MM.1S (cell line): ENCODE measurements around the gene NAA35.

Experiments
- DNase-seq: peaks from one replicate; pipeline ENCODE4 v3.0.0-alpha.2; 2015
- H2AFZ ChIP-seq: fragments of 300-600 bp; sonication (generic); 2 replicates; pipeline ENCODE4 v1.6.0; 2016; ENCODE audit warnings: antibody characterized with exemption, low read length
- H3F3A ChIP-seq: fragments of 300-600 bp; sonication (generic); 2 replicates; pipeline ENCODE4 v1.6.1; 2016; ENCODE audit warnings: mild to moderate bottlenecking, antibody characterized with exemption, low read length, moderate library complexity, mixed read lengths; ENCODE audit not compliant: insufficient read depth
- H3K27ac ChIP-seq: fragments of 300-600 bp; sonication (generic); 2 replicates; pipeline ENCODE4 v1.5.1; 2016; ENCODE audit warnings: mild to moderate bottlenecking, low read length
- H3K27me3 ChIP-seq: fragments of 300-600 bp; sonication (generic); replicated peaks from 2 replicates; pipeline ENCODE4 v1.6.0; 2016; ENCODE audit warnings: low read length; ENCODE audit not compliant: insufficient read depth
- H3K36me3 ChIP-seq: fragments of 300-600 bp; sonication (generic); replicated peaks from 2 replicates; pipeline ENCODE4 v1.6.1; 2016; ENCODE audit warnings: mild to moderate bottlenecking, low read length, mixed read lengths; ENCODE audit not compliant: insufficient read depth
- H3K4me1 ChIP-seq: fragments of 300-600 bp; sonication (generic); 2 replicates; pipeline ENCODE4 v1.6.1; 2016; ENCODE audit warnings: low read length, mixed read lengths
- H3K4me2 ChIP-seq: fragments of 300-600 bp; sonication (generic); 2 replicates; pipeline ENCODE4 v1.6.0; 2016; ENCODE audit warnings: low read depth, low read length
- H3K4me3 ChIP-seq: fragments of 300-600 bp; sonication (generic); 2 replicates; pipeline ENCODE4 v1.5.1; 2016; ENCODE audit warnings: low read length, mixed read lengths
- H3K79me2 ChIP-seq: fragments of 300-600 bp; sonication (generic); 2 replicates; pipeline ENCODE4 v1.6.1; 2016; ENCODE audit warnings: mixed run types, low read length, mixed read lengths
- H3K9ac ChIP-seq: fragments of 300-600 bp; sonication (generic); 2 replicates; pipeline ENCODE4 v1.6.1; 2016; ENCODE audit warnings: low read length, mixed read lengths
- H3K9me2 ChIP-seq: fragments of 300-600 bp; sonication (generic); replicated peaks from 2 replicates; pipeline ENCODE4 v1.6.1; 2016; ENCODE audit warnings: mild to moderate bottlenecking, low read length, mixed read lengths; ENCODE audit not compliant: insufficient read depth
- H3K9me3 ChIP-seq: fragments of 300-600 bp; sonication (generic); replicated peaks from 2 replicates; pipeline ENCODE4 v1.6.1; 2016; ENCODE audit warnings: mild to moderate bottlenecking, low read length, mixed read lengths; ENCODE audit not compliant: insufficient read depth
- H4K20me1 ChIP-seq: fragments of 300-600 bp; sonication (generic); 2 replicates; pipeline ENCODE4 v1.6.1; 2016; ENCODE audit warnings: mild to moderate bottlenecking, low read length, moderate library complexity, mixed read lengths; ENCODE audit not compliant: insufficient read depth
- EZH2 ChIP-seq: fragments of 300-600 bp; sonication (generic); optimal IDR thresholded peaks from 2 replicates; pipeline ENCODE3; 2017; ENCODE audit warnings: low read depth, mild to moderate bottlenecking, antibody characterized with exemption, low read length, mixed read lengths
- EZH2phosphoT487 ChIP-seq: fragments of 300-600 bp; sonication (generic); IDR thresholded peaks from 2 replicates; pipeline ENCODE4 v1.6.1; 2018; ENCODE audit warnings: antibody characterized with exemption, low read length
- TF ChIP-seq, protein P1 (sequence below): fragments of 300-600 bp; sonication (generic); IDR thresholded peaks from 2 replicates; pipeline ENCODE4 v1.5.1; 2016; ENCODE audit warnings: antibody characterized with exemption, low read length, mixed read lengths

Gene NAA35

DNA sequence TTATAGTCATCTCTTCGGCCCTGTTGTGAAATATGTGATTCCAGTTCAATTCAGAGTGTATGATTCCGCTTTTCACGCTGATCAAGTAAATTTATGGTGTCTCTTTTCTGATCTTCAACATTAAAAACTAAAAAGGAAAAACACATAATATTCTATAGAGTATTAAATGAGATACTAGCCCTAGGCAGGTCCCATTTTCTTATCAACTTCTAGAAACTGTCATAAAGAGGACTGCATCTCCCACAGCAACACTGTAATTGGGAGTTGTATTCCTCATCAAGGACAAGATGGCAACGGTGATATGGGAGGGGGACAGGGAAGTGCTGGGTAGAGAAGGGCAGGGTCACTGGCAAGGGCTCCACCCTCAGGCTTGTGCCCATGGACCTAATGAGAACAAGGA is 86.8 kb downstream of the NAA35 start:
- Histone ChIP-seq H3K4me3 (no peak overlapping the region), H3K27me3 (no peaks in the 10 kb centered on the region), H3K4me2 (no peak overlapping the region), H3K9me3 (no peaks in the 10 kb centered on the region), H3K9ac (no peak overlapping the region), H3K36me3 (peaks cover 3% of the 10 kb centered on the region; the same call in 1 of the 2 replicates), H3K9me2 (no peaks in the 10 kb centered on the region), H3K27ac (no peak overlapping the region), H3K79me2 (no peaks in the 10 kb centered on the region), H4K20me1 (no peaks in the 10 kb centered on the region), H2AFZ (no peak overlapping the region), H3F3A (no peaks in the 10 kb centered on the region), H3K4me1 (no peaks in the 10 kb centered on the region; the same call in 1 of the 2 replicates)
- no peak for DNase-seq
- TF ChIP-seq, protein P1, sequence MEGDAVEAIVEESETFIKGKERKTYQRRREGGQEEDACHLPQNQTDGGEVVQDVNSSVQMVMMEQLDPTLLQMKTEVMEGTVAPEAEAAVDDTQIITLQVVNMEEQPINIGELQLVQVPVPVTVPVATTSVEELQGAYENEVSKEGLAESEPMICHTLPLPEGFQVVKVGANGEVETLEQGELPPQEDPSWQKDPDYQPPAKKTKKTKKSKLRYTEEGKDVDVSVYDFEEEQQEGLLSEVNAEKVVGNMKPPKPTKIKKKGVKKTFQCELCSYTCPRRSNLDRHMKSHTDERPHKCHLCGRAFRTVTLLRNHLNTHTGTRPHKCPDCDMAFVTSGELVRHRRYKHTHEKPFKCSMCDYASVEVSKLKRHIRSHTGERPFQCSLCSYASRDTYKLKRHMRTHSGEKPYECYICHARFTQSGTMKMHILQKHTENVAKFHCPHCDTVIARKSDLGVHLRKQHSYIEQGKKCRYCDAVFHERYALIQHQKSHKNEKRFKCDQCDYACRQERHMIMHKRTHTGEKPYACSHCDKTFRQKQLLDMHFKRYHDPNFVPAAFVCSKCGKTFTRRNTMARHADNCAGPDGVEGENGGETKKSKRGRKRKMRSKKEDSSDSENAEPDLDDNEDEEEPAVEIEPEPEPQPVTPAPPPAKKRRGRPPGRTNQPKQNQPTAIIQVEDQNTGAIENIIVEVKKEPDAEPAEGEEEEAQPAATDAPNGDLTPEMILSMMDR, result no peak
- TF ChIP-seq EZH2 (no peak), EZH2phosphoT487 (no peak)

DNA sequence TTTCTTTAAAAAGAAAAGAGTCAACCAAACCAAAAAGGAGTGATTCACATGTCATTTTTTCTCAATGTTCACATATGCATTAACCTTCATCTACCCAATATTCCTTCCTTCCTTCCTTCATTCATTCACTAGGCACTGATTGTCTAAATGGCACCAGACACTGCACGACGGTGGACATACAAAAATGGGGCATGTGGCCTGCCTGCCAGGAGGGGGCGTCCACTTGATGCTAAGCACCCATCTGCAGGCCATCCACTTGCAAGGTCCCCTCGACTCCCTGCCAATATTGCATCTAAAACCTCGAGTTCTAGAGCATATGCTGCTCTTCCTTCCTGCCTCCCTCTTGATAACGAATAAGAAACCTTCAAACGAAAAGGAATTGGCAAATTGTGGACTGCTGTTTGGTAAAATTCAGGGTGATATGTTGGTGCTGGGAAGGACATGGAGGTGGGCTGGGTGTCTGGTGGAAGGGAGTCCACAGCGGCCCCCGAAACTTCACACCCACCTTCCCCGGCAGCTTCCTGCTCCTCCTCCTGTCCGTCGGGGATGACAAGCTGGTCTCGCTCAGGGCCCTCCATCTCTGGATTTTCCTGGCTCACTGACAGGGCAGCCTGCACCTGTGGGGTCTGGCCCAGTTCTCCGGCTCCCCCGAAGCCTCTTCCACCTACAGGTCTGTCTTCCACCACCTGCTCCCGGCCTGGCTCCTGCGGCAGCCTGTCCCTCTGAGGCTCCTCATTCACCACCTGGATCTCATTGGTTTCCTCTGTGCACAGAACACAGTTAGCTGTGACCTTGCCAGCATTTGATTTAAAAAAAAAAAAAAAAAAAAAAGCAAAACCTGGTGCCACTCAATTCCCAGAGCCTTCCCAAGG is 94.2 kb downstream of the NAA35 start:
- no peaks in the 10 kb centered on the region for H3K79me2 ChIP-seq
- no peaks in the 10 kb centered on the region for H3K9me2 ChIP-seq
- TF ChIP-seq EZH2, result no peak
- TF ChIP-seq, protein P1, result peak; percentile 41
- H3K36me3 ChIP-seq, result no peaks in the 10 kb centered on the region
- peak; percentile 27 for DNase-seq
- H3K9ac ChIP-seq, result no peak overlapping the region
- no peaks in the 10 kb centered on the region for H4K20me1 ChIP-seq
- no peaks in the 10 kb centered on the region for H3F3A ChIP-seq
- H3K4me1 ChIP-seq, result no peaks in the 10 kb centered on the region
- no peaks in the 10 kb centered on the region for H3K9me3 ChIP-seq
- no peak overlapping the region for H3K4me2 ChIP-seq
- H2AFZ ChIP-seq, result no peak overlapping the region
- H3K27ac ChIP-seq, result no peak overlapping the region
- no peak overlapping the region for H3K4me3 ChIP-seq
- no peaks in the 10 kb centered on the region for H3K27me3 ChIP-seq

DNA sequence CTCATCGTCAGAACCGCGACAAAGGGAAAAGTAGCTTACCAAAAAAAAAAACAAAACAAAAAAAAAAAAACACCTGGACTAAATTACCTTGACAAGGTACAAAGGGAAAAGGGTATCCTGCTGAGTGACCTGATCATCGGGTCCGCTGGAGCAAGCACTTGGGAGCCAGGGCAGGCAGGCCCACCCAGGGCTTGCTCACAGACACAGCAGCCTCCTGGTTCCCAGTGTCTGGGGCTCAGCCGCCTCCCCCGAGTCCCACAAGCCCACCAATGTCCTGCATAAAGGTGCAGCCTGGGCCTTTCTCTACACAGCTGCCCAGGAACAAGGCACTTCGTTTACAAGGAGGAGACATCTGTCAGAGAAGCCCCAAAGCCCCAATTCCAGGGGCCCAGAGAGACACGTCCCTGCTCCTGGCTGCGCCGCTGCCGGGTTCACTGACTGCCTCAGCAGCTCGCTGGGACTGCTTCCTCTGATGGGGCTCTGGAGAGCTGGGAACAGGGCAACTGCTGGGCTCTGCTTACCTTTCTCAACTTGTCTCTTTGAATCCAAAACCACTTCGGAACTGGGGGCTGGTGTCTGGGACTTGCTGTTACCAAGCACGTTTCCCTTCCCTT is 95.0 kb downstream of the NAA35 start:
- H3K36me3 ChIP-seq, result no peaks in the 10 kb centered on the region
- no peaks in the 10 kb centered on the region for H4K20me1 ChIP-seq
- no peaks in the 10 kb centered on the region for H3K27me3 ChIP-seq
- no peak overlapping the region for H2AFZ ChIP-seq
- no peak for TF ChIP-seq EZH2phosphoT487
- TF ChIP-seq, protein P1, result no peak
- TF ChIP-seq EZH2, result no peak
- no peaks in the 10 kb centered on the region for H3K9me2 ChIP-seq
- no peaks in the 10 kb centered on the region for H3F3A ChIP-seq
- no peak overlapping the region for H3K9ac ChIP-seq
- no peak overlapping the region for H3K27ac ChIP-seq
- H3K4me2 ChIP-seq, result no peak overlapping the region
- H3K9me3 ChIP-seq, result no peaks in the 10 kb centered on the region
- no peaks in the 10 kb centered on the region for H3K4me1 ChIP-seq
- no peak for DNase-seq
- H3K79me2 ChIP-seq, result no peaks in the 10 kb centered on the region
- H3K4me3 ChIP-seq, result no peak overlapping the region
